Fibroblast of mammary gland (primary cell): ENCODE measurements around the gene PAFAH1B2.

Experiments
- DNase-seq: peaks from one replicate; pipeline ENCODE4 v3.0.0-alpha.2; 2010; ENCODE audit warnings: low read depth
- H3K4me3 ChIP-seq: 2 replicates; pipeline ENCODE4 v1.5.1; 2011; ENCODE audit warnings: low read depth, mild to moderate bottlenecking, low read length, moderate library complexity; ENCODE audit not compliant: control insufficient read depth
- CTCF ChIP-seq: conservative IDR thresholded peaks from 2 replicates; pipeline ENCODE4 v1.5.1; 2011; ENCODE audit warnings: low read depth, low read length, inconsistent platforms; ENCODE audit not compliant: control insufficient read depth, insufficient read depth

The PAFAH1B2 gene

GRCh38 chr11:117187799-117188481 is 43.9 kb downstream of the PAFAH1B2 start:
- H3K4me3 ChIP-seq, result no peak overlapping the region
- TF ChIP-seq CTCF, result no peak
- no peak for DNase-seq

DNA sequence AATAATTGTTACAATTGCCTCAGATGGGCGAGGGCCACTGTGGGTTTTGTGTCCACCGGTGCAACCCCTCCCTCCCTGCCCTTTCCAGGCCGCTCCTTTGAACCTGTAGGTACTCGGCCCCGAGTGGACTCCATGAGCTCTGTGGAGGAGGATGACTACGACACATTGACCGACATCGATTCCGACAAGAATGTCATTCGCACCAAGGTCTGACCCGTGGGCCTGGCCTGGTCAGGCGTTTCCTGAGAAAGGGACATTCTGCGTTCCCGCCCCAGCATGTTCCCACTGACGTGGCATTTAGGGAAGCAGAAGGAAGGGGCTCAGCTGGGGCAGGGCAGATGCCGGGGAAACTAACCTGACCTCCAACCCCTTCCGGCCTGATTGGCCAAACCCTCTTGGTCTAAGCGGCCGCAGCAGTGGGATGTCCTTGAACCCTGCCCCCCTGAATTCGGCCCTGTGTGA is 44.6 kb downstream of the PAFAH1B2 start:
- H3K4me3 ChIP-seq, result no peak overlapping the region

GRCh38 chr11:117189191-117189940 is 45.3 kb downstream of the PAFAH1B2 start:
- H3K4me3 ChIP-seq, result no peak overlapping the region
- no peak for TF ChIP-seq CTCF

More for the DNA sequence above, 44.6 kb downstream of the PAFAH1B2 start:
- TF ChIP-seq CTCF, result no peak
- no peak for DNase-seq

GRCh38 chr11:117189941-117190544 is 46.0 kb downstream of the PAFAH1B2 start:
- no peak for DNase-seq
- H3K4me3 ChIP-seq, result no peak overlapping the region
- TF ChIP-seq CTCF, result no peak

More at GRCh38 chr11:117189191-117189940, 45.3 kb downstream of the PAFAH1B2 start:
- no peak for DNase-seq

GRCh38 chr11:117191680-117192400 is 47.8 kb downstream of the PAFAH1B2 start:
- TF ChIP-seq CTCF, result no peak
- H3K4me3 ChIP-seq, result no peak overlapping the region
- DNase-seq, result no peak

DNA sequence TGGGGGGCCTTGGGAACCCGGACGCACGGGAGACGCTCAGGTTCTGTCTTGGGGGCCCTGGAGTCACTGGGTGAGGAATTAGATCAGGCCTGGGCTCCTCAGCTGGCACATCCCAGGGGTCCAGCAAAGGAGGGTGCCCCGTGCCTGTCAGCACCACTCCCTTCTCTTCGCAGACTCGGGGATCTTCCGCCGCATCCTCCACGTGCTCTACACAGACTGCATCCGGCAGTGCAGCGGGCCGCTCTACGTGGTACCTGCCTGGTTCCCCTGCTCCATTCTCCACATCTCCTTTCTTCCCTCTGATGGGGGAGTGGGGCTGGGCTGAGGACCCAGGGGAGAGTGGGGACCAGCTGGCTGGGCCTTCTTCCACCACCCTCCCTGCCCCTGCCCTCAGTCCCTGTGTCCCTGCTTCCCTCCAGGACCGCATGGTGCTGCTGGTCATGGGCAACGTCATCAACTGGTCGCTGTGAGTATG is 48.4 kb downstream of the PAFAH1B2 start:
- no peak for DNase-seq
- TF ChIP-seq CTCF, result no peak
- H3K4me3 ChIP-seq, result no peak overlapping the region
